UCSD-AML1 (cell line): ENCODE results near the gene PCBP1.
"Not testable (repeated sequence)": the region's sequence is repeated elsewhere in the genome, so short reads cannot be mapped to it uniquely, and the experiment has no call there.

Experiments
- DNase-seq: peaks from one replicate; lab custom pipeline; 2025; ENCODE audit not compliant: unreplicated experiment; lab: John Stamatoyannopoulos, UW

Gene PCBP1

DNA sequence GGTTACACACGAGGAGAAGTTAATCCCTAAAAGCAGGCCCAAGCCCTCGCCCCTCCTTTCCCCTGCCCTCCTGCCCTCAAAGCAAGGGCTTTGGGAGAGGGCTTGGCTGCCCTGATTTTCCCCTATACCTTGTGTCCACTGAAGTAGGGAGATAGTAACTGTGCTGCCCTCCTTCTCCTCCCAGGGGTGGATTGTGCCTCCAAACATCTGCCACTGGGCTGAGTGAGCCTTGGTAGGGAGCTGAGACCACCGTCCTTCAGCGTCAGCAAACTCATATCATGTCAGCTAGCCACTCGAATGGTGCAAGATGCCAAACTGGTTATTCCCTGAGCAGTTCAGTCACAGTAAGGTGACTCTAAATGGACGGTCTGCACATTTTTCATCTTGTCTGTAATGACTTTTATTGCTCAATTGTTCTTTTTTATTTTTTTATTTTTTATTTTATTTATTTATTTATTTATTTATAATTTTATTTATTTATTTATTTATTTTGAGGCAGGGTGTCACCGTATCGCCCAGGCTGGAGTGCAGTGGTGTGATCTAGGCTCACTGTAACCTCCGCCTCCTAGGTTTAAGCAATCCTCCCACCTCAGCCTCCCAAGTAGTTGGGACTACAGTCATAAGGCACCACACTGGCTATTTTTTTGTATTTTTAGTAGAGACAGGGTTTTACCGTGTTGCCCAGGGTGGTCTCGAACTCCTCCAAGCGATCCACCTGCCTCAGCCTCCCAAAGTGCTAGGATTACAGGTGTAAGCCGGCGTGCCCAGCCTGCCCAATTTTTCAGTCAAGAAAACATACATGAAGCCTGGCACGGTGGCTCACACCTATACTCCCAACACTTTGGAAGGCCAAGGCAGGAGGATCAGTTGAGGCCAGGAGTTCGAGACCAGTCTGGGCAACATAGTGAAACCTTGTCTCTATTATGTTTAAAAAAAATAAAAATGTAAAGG is 8.7 kb downstream of the PCBP1 start:
- no peak for DNase-seq

DNA sequence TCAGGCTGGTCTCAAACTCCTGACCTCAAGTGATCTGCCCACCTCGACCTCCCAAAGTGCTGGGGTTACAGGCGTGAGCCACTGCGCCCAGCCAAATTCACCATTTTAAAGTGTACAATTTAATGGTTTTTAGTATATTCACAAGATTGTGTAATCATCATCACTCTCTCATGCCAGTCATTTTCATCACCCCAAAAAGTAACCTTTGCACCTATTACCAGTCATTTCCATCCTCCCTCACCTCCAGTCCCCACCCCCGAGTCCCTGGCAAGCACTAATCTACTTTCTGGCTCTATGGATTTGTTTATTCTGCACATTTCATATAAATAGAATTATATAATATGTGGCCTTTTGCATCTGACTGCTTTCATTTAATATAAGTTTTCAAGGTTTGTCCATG is 10.8 kb downstream of the PCBP1 start:
- DNase-seq, result no peak

DNA sequence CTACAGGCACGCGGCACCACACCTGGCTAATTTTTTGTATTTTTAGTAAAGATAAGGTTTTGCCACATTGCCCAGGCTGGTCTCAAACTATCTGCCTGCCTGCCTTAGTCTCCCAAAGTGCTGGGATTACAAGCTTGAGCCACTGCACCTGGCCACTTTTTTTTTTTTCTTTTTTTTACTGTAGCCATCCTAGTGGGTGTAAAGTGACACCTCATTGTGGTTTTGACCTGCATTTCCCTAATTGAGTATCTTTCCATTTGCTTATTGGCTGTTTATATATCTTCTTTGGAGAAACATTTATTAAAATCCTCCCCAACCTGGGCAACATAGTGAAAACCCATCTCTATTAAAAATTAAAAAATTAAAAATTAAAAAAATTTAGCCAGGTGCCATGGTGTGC is 12.0 kb downstream of the PCBP1 start:
- DNase-seq, result no peak

DNA sequence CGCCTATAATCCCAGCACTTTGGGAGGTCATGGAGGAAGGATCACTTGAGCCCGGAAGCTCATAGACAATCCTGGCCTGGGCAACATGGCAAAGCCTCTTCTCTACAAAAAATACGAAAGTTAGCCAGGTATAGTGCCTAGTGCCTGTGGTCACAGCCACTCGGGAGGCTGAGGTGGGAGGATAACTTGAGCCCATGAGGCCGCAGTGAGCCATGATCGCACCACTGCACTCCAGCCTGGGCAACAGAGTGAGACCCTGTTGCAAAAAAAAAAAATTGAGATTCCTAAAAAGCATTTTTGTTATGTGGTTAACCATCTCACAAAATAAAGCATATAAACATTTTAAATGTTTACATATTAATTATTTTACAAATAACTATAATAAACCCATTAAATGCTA is 13.9 kb downstream of the PCBP1 start:
- no peak for DNase-seq

DNA sequence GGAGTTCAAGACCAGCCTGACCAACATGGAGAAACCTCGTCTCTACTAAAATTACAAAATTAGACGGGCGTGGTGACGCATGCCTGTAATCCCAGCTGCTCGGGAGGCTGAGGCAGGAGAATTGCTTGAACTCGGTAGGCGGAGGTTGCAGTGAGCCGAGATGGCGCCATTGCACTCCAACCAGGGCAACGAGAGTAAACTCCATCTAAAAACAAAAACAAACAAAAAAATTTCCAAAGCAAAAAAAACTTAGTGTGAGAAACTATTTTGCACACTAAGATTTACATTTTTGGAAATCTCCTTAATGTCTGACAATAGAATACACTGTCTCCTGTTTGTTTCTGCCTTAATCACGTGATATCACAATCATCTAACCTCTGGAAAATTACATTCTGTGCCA is 14.4 kb downstream of the PCBP1 start:
- DNase-seq, result not testable (repeated sequence)

DNA sequence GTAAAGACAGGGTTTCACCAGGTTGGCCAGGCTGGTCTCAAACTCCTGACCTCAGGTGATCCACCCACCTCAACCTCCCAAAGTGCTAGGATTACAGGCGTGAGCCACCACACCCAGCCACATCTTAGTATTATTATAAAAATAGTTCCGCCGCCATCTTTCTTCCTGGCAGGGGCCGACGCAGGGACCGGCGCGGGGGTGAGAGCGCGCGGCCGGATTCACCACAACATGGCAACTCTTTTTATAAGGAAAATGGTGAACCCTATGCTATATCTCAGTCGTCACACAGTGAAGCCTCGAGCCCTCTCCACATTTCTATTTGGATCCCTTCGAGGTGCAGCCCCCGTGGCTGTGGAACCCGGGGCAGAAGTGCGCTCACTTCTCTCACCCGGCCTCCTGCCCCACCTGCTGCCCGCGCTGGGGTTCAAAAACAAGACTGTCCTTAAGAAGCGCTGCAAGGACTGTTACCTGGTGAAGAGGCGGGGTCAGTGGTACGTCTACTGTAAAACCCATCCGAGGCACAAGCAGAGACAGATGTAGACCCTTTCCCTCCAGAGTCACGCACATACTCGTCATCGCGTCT is 15.1 kb downstream of the PCBP1 start:
- not testable (repeated sequence) for DNase-seq

DNA sequence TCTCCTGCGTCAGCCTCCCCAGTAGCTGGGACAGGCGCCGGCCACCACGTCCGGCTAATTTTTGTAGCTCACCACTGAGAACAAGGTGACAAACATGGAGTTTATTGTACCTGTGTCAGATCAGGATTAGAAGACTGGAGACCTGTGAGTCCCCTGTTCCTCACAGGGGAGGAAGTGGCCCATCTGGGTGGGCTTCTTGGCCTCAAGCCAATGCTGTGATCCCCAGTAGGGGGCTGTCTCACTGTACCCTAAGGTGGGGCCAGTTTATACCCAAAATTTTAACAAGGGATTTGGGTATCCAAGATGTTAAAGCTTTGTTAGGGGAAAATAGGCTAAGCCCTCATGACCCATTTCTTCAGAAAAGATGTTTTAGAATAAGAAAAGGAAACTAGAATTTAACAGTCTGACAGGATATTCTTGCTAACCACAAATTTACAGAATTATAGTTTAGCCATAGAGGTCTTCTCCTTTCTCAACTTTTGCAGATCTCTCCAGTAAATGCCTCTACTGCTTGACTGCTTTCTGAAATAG is 16.3 kb downstream of the PCBP1 start:
- DNase-seq, result no peak

DNA sequence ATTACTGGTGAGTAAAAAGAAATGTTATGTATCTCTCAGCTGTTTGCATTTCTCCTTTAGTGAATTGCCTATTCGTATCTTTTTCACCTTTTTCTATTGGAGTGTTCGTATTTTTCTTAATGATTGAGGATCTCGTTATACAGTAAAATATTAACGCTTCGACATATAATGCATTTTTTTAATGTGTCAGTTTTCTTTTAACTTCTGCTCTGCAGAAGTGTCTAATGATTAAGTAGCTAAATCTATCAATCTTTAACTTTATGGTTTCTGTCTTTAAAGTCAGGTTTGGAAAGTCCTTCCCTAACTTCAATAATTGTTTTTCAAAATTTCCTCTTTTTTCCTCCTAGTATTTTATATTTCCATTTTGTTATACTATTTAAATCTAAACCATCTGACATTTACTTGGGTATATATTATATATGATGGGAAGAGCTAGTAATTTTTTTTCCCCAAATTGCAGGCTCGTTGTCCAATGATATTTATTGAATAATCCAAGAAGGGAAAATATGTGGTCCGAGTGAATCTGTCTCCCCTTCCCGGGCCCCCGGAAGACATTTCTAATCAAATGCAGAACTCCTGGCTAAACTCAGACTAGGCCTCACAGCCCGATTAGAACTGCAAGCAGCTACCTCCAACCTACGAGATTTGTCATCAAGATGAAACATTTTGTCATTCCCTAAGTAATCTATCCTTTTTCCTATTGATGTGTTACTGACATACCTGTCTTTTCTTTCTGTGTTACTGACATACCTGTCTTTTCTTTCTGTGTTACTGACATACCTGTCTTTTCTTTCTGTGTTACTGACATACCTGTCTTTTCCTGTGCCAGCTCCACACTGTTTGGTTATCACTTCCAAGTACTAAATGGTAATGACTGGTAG is 17.2 kb downstream of the PCBP1 start:
- DNase-seq, result no peak

DNA sequence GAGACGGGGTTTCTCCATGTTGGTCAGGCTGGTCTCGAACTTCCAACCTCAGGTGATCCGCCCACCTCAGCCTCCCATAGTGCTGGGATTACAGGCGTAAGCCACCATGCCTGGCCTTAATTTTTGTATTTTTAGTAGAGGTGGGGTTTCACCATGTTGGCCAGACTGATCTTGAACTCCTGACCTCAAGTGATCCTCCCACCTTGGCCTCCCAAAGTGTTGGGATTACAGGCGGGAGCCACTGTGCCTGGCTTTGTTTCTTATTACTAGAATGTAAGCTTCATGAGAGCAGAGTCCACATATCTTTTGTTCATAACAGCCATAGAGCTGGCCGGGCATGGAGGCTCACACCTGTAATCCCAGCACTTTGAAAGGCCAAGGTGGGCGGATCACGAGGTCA is 18.9 kb downstream of the PCBP1 start:
- not testable (repeated sequence) for DNase-seq

DNA sequence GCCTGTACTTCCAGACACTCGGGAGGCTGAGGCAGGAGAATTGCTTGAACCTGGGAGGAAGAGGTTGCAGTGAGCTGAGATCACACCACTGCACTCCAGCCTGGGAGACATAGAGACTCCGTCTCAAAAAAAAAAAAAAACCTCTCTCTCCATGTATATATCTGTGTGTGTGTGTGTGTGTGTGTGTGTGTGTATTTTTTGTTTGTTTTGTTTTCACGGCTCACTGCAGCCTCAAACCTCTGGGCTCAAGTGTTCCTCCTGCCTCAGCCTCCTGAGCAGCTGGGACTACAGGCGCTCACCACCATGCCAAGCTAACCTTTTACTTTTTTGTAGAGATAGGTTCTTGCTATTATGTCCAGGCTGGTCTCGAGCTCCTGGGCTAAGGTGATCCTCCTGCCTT is 23.1 kb downstream of the PCBP1 start:
- DNase-seq, result not testable (repeated sequence)

DNA sequence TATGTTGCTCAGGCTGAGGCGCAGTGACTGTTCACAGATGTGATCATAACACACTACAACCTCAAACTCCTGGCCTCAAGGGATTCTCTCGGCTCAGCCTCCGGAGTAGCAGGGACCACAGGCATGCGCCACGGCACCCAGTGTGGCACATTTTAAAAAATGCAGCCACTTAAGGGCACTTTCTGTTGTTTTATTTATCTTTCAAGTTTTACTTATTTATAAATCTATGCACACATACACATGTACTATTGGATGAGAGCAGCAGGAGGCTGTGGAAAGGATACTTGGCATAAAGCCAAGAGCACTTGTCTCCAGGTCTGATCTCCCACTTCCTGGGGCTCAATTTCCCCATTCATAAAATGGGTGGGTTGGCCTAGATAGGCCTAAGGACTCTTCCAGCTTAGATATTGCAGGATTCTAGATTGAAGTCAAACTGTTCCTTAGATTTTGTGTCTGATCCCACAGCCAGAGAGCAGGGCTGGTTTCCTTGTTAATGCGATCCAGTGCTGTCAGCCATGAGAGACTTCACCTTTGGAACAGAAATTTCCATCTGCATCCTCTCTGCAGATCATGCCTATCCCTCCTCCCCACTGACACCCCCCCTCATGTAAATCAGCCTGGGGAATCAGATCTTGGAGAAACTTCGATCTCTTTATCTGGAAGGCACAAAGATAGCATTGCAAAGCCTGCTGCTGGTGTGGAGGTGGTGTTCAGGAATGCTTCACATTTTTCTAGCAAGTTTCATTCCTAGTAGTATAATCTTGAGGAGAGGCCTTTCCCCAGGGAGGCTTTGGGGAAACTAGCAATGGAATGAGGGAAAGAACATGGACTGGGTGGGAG is 24.7 kb downstream of the PCBP1 start:
- no peak for DNase-seq

DNA sequence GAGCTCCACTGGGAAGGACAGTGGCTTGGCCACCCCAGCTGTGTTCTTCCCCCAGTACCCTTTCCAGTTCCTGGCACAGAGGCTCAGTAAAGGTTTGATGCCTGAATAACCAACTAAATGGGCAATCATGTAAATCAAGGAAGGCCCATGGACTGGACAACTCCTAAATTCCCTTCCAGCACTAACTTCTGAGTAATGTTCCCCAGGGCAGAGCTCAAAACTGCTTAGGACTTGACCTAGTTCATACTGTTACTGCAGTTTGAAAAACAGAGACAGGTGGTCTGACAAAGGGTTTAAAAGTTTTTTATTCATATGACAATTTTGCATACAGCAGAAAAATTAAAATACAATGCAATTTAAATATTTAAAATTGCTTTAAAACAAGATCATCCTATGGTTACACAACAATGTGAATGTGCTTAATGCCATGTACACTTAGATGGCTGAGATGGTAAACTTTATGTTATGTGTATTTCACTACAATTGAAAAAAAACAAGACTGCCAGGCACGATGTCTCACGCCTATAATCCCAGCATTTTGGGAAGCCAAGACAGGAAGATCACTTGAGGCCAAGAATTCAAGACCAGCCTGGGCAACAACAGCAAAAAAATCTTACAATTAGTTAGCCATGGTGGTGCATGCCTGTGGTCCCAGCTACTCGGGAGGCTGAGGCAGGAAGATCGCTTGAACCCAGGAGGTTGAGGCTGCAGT is 26.2 kb downstream of the PCBP1 start:
- no peak for DNase-seq

DNA sequence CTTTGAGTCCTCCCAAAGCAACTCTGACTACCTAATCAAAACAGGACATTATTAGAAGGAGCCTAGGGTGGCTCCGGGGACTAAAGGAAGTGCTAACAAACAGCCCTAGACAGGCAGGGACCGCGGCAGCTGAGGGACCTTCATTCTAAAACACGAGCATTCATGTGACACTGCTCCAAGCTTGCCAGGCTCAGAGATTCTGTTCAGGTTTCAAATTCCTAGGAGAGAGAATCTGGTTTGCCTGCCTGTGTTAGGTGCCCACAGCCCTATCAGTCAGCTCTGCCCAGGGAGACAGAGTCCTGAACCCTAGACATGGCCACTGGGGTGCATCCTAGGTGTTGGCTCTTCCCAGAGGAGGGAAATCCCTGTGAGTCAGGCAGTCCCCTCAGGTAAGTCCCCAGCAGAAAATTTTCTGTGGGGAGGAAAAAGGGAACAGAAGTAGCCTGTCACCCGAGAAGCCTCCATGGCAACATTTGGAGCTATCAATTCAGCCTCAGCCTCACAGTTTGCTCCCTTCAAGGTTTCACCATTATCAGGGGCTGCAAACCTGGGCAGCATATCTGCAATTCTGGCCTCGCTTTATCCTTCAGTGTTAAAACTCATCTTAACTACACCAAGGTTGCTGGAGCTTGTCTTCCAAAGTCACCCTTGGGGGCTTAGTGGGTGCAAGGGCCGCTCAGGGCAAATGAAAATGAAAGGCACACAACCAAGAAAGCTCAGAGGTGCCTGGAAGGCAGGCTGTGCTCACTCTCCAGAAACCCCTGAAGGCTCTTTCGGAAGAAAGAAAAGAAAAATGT is 28.6 kb downstream of the PCBP1 start:
- DNase-seq, result peak; percentile 26

DNA sequence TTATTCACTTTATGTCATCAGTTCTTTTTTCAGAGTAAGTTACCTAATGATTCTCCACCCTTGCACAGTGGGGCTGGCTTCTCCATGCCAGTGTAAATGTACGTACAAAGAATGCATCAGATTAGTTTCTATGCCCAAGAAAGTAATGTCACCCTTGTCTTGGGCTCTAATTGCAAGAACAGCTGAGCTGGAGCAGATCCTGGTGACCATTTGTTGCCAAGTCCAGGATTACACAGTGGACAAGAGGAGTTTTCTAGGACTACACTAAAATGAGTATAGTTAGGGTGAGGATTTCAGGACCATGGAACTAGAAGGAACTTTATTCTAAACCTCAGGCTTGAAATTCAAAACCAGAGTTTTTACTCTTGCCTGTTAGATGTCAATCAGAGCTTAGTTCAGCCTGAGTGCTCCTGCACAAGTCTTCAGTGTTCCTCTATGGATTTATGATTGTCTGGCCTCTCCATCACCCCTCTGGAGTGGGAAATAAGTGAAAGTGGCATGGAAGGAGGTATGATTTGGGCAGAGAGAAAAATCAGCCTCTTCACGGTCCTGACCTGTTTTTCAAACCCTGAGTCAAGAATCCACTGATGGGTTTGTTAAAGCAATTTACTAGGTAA is 29.8 kb downstream of the PCBP1 start:
- no peak for DNase-seq

DNA sequence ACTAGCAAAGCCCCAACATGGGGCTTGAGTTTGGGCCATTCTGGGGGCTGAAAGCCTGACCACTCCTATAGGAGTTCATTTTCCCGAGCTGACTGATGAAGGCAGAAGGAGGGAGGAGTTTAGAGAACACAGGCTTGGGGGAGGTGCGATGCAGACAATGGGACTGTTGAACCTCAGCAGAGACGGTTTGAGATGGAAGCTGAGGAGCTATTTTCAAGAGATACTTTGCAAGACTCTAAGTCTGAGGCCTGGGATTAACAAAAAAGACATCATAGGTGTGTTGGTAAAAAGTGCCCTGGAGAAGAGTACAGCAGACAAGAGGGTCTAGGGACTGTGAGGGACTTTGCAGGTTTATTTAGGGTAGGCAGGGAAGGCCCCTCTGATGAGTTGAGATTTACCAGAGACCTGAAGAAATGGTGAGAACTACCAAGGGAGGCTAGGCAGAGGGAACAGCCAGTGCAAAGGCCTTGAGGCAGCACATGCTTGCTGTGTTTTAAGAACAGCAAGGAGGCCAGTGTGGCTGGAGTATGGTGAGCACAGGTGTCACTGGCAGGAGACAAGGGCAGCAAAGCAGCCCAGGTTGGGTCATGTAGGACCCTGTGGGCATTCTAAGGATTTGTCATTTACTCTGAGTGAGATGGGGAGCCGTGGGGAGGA is 31.6 kb downstream of the PCBP1 start:
- DNase-seq, result peak; percentile 29

DNA sequence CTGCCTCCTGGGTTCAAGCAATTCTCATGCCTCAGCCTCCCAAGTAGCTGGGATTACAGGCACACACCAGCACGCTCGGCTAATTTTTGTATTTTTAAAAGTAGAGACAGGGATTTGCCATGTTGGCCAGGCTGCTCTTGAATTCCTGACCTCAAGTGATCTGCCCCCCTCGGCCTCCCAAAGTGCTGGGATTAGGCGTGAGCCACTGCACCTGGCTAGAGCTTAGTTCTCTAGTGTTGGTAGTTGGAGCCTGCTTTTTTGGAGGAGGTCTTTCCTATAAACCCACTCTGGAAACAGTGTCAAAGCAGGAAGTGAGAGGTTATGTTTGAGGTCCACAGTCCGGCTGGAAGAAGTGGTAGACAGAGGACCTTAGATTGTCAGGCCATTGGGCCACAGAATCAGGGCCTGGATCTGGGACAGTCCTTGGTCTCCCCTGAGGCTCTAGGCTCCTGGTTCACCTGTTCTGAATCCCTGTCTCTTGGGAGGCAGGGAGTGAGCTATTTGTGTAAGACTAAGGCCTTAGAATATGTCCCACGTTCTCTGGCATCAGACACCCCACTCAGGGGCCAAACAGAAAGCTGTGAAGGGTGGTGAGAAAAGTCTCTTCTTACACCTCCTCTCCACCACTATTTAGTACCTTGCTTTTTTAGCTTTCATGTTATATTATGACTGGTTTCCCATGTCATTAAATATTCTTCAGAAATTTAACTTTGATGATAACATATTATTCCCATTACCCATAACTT is 34.5 kb downstream of the PCBP1 start:
- no peak for DNase-seq

DNA sequence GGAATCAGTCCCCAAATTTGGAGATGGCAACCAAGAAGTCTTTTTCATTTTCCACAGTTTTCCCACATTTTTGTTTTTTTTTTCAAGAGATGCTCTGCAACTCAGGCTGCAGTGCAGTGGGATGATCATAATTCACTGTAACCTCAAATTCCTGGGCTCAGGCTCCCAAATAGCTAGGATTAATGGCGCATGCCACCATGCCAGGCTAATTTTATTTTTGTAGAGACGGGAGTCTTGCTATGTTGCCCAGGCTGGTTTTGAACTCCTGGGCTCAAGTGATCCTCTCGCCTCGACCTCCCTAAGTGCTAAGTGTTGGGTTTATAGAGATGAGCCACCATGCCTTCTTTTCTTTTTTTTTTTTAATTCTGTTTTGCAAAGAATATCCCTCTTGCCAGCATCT is 35.2 kb downstream of the PCBP1 start:
- no peak for DNase-seq
